HEK293 (cell line): ENCODE data around the gene KHDRBS2.

Experiments used
- CTCF ChIA-PET: fragments of 350-600 bp; formaldehyde crosslinking; extraction: SDS; loops from one replicate; lab custom pipeline; 2021; ENCODE audit warnings: antibody characterized with exemption; lab: Yijun Ruan, JAX
- POLR2A ChIA-PET: fragments of 300-600 bp; formaldehyde crosslinking; extraction: SDS; loops from one replicate; lab custom pipeline; 2020; ENCODE audit warnings: antibody characterized with exemption, inconsistent platforms; lab: Yijun Ruan, JAX
- H3K27ac ChIP-seq: fragments of 200-500 bp; sonication (Bioruptor generic); 2 replicates; pipeline ENCODE4 v1.5.1; 2014; ENCODE audit warnings: low read depth, low read length, control low read depth, inconsistent platforms; ENCODE audit errors: extremely low read depth
- H3K36me3 ChIP-seq, 2 experiments: fragments of 200-500 bp in 1 of 2; sonication (Bioruptor generic) in 1 of 2; 1 replicate in 1 of 2; 2 replicates in 1 of 2; pipeline ENCODE4 v1.5.1; 2014 to 2017; ENCODE audit warnings: inconsistent platforms in 2 of 2, low read length in 2 of 2; ENCODE audit not compliant: control insufficient read depth in 2 of 2, insufficient read depth in 1 of 2
- H3K4me1 ChIP-seq: fragments of 200-500 bp; sonication (Bioruptor generic); 2 replicates; pipeline ENCODE4 v1.5.1; 2014; ENCODE audit warnings: mild to moderate bottlenecking, low read length, inconsistent platforms; ENCODE audit not compliant: control insufficient read depth, insufficient read depth
- H3K4me3 ChIP-seq: 2 replicates; pipeline ENCODE4 v1.5.1; 2011; ENCODE audit warnings: low read depth, mild to moderate bottlenecking, control low read depth, low read length, moderate library complexity
- H3K9me3 ChIP-seq: fragments of 200-500 bp; sonication (Bioruptor generic); 2 replicates; pipeline ENCODE4 v1.5.1; 2014; ENCODE audit warnings: low read depth, low read length, inconsistent platforms; ENCODE audit not compliant: control insufficient read depth, insufficient read depth
- CTCF ChIP-seq: fragments of 450-650 bp; formaldehyde crosslinking; IDR thresholded peaks from 2 replicates; pipeline ENCODE4 v1.5.1; 2016; ENCODE audit warnings: missing biosample characterization, missing genetic modification characterization
- HIC1 ChIP-seq: fragments of 450-650 bp; formaldehyde crosslinking; IDR thresholded peaks from 2 replicates; pipeline ENCODE4 v1.5.1; 2016; ENCODE audit warnings: missing biosample characterization, missing genetic modification characterization
- HOXC10 ChIP-seq: sonication (generic); formaldehyde crosslinking; IDR thresholded peaks from 2 replicates; pipeline ENCODE4 v1.8.1; 2023; ENCODE audit warnings: mild to moderate bottlenecking, missing genetic modification reagents
- REPIN1 ChIP-seq: fragments of 450-650 bp; formaldehyde crosslinking; IDR thresholded peaks from 2 replicates; pipeline ENCODE4 v1.5.1; 2017; ENCODE audit warnings: missing biosample characterization, missing genetic modification characterization, low read depth
- SP3 ChIP-seq: fragments of 450-650 bp; formaldehyde crosslinking; IDR thresholded peaks from 2 replicates; pipeline ENCODE4 v1.5.1; 2016; ENCODE audit warnings: missing biosample characterization, missing genetic modification characterization
- YY1 ChIP-seq: fragments of 450-650 bp; formaldehyde crosslinking; IDR thresholded peaks from 2 replicates; pipeline ENCODE4 v1.5.1; 2018; ENCODE audit warnings: missing biosample characterization, missing genetic modification characterization
- YY2 ChIP-seq: fragments of 450-650 bp; formaldehyde crosslinking; IDR thresholded peaks from 2 replicates; pipeline ENCODE4 v1.5.1; 2016; ENCODE audit warnings: missing biosample characterization, missing genetic modification characterization
- ZBTB7A ChIP-seq: fragments of 450-650 bp; formaldehyde crosslinking; IDR thresholded peaks from 2 replicates; pipeline ENCODE4 v1.5.1; 2016; ENCODE audit warnings: low read depth, missing biosample characterization, missing genetic modification characterization
- ZIC2 ChIP-seq: fragments of 450-650 bp; formaldehyde crosslinking; IDR thresholded peaks from 2 replicates; pipeline ENCODE4 v1.5.1; 2016; ENCODE audit warnings: missing biosample characterization, missing genetic modification characterization
- ZNF10 ChIP-seq: fragments of 450-650 bp; formaldehyde crosslinking; IDR thresholded peaks from 2 replicates; pipeline ENCODE4 v1.5.1; 2017; ENCODE audit warnings: missing biosample characterization, missing genetic modification characterization
- ZNF16 ChIP-seq: fragments of 450-650 bp; formaldehyde crosslinking; IDR thresholded peaks from 2 replicates; pipeline ENCODE4 v1.5.1; 2016; ENCODE audit warnings: low read depth, missing biosample characterization, missing genetic modification characterization
- ZNF174 ChIP-seq: fragments of 450-650 bp; formaldehyde crosslinking; IDR thresholded peaks from 2 replicates; pipeline ENCODE4 v1.5.0; 2017; ENCODE audit warnings: missing biosample characterization, mild to moderate bottlenecking, missing genetic modification characterization
- ZNF19 ChIP-seq: fragments of 450-650 bp; formaldehyde crosslinking; IDR thresholded peaks from 2 replicates; pipeline ENCODE4; 2016; ENCODE audit warnings: missing biosample characterization, missing genetic modification characterization, low read depth
- ZNF24 ChIP-seq: fragments of 450-650 bp; formaldehyde crosslinking; IDR thresholded peaks from 2 replicates; pipeline ENCODE4 v1.5.1; 2016; ENCODE audit warnings: missing biosample characterization, missing genetic modification characterization
- ZNF26 ChIP-seq: fragments of 450-650 bp; formaldehyde crosslinking; IDR thresholded peaks from 2 replicates; pipeline ENCODE4 v1.5.1; 2016; ENCODE audit warnings: missing biosample characterization, missing genetic modification characterization
- ZNF335 ChIP-seq: fragments of 450-650 bp; formaldehyde crosslinking; conservative IDR thresholded peaks from 2 replicates; pipeline ENCODE4 v1.5.1; 2016; ENCODE audit warnings: missing biosample characterization, missing genetic modification characterization
- ZNF391 ChIP-seq: fragments of 450-650 bp; formaldehyde crosslinking; IDR thresholded peaks from 2 replicates; pipeline ENCODE4 v1.5.1; 2016; ENCODE audit warnings: low read depth, missing biosample characterization, missing genetic modification characterization, borderline replicate concordance
- ZNF501 ChIP-seq: fragments of 450-650 bp; formaldehyde crosslinking; IDR thresholded peaks from 2 replicates; pipeline ENCODE4 v1.5.1; 2016; ENCODE audit warnings: missing biosample characterization, missing genetic modification characterization
- ZNF701 ChIP-seq: fragments of 450-650 bp; formaldehyde crosslinking; IDR thresholded peaks from 2 replicates; pipeline ENCODE4 v1.5.1; 2016; ENCODE audit warnings: missing biosample characterization, missing genetic modification characterization
- ZNF747 ChIP-seq: fragments of 450-650 bp; formaldehyde crosslinking; IDR thresholded peaks from 2 replicates; pipeline ENCODE4 v1.5.1; 2016; ENCODE audit warnings: missing biosample characterization, missing genetic modification characterization

Gene KHDRBS2

GRCh38 chr6:62175195-62175594 lies 110.8 kb downstream of the KHDRBS2 start:
- no peak overlapping the region for H3K4me3 ChIP-seq
- ChIA-PET CTCF (no interaction called here), POLR2A (no interaction called here)
- H3K9me3 ChIP-seq = no peaks in the 10 kb centered on the region
- H3K27ac ChIP-seq = no peak overlapping the region
- no peaks in the 10 kb centered on the region for H3K36me3 ChIP-seq
- H3K4me1 ChIP-seq = no peaks in the 10 kb centered on the region
- TF ChIP-seq ZNF174 (tag by site-specific recombination) (no peak), HOXC10 (no peak), ZNF747 (no peak)

GRCh38 chr6:62174548-62174947 lies 111.5 kb downstream of the KHDRBS2 start:
- ChIA-PET POLR2A (no interaction called here), CTCF (no interaction called here)
- Histone ChIP-seq H3K27ac (no peak overlapping the region), H3K36me3 (no peaks in the 10 kb centered on the region), H3K4me3 (no peak overlapping the region), H3K4me1 (no peaks in the 10 kb centered on the region), H3K9me3 (no peaks in the 10 kb centered on the region)
- TF ChIP-seq CTCF (tag by site-specific recombination) (no peak), ZNF391 (tag by site-specific recombination) (no peak), ZNF26 (tag by site-specific recombination) (no peak), ZBTB7A (no peak), REPIN1 (tag by site-specific recombination) (no peak), HIC1 (tag by site-specific recombination) (no peak), ZNF24 (no peak), ZNF19 (no peak), ZIC2 (tag by site-specific recombination) (no peak), YY1 (tag by site-specific recombination) (no peak), ZNF701 (tag by site-specific recombination) (no peak), SP3 (tag by site-specific recombination) (no peak), ZNF501 (tag by site-specific recombination) (no peak), HOXC10 (no peak), YY2 (tag by site-specific recombination) (no peak), ZNF16 (tag by site-specific recombination) (no peak), ZNF10 (tag by site-specific recombination) (no peak), ZNF335 (tag by site-specific recombination) (no peak)
